Esophagus muscularis mucosa (tissue), 4 donors: ENCODE measurements around the gene AMELY.
"Not testable (repeated sequence)": the region's sequence is repeated elsewhere in the genome, so short reads cannot be mapped to it uniquely, and the experiment has no call there.

ENCODE experiments used
- EP300 ChIP-seq: sonication (generic); formaldehyde crosslinking; IDR thresholded peaks from one replicate; pipeline ENCODE4 v1.6.1; 2017; ENCODE audit warnings: antibody characterized with exemption
- POLR2A ChIP-seq: fragments of 450-650 bp; IDR thresholded peaks from one replicate; pipeline ENCODE4 v1.6.1; 2017; ENCODE audit warnings: antibody characterized with exemption, moderate library complexity, mild to moderate bottlenecking, low read depth
- TF ChIP-seq, protein P1 (sequence below), 3 experiments: fragments of 200-600 bp in 2 of 3; fragments of 450-650 bp in 1 of 3; sonication (generic) in 2 of 3; IDR thresholded peaks; one replicate each; pipeline ENCODE4 v1.5.1; 2017 to 2019; ENCODE audit warnings: antibody characterized with exemption in 3 of 3, mild to moderate bottlenecking in 2 of 3, moderate library complexity in 1 of 3

DNA sequence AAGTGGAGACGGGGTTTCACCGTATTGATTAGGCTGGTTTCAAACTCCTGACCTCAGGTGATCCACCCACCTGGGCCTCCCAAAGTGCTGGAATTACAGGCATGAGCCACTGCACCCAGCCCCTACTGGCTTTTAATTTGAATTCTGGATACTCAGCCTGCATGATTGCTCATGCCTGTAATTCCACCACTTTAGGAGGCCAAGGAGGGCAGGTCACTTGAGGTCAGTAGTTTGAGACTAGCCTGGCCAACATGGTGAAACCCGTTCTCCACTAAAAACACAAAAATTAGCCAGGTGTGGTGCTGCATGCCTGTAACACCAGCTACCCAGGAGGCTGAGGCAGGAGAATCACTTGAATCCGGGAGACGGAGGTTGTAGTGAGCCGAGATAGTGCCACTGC is 3.5 kb downstream of the AMELY start:
- TF ChIP-seq, protein P1, sequence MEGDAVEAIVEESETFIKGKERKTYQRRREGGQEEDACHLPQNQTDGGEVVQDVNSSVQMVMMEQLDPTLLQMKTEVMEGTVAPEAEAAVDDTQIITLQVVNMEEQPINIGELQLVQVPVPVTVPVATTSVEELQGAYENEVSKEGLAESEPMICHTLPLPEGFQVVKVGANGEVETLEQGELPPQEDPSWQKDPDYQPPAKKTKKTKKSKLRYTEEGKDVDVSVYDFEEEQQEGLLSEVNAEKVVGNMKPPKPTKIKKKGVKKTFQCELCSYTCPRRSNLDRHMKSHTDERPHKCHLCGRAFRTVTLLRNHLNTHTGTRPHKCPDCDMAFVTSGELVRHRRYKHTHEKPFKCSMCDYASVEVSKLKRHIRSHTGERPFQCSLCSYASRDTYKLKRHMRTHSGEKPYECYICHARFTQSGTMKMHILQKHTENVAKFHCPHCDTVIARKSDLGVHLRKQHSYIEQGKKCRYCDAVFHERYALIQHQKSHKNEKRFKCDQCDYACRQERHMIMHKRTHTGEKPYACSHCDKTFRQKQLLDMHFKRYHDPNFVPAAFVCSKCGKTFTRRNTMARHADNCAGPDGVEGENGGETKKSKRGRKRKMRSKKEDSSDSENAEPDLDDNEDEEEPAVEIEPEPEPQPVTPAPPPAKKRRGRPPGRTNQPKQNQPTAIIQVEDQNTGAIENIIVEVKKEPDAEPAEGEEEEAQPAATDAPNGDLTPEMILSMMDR (IDR thresholded peaks at IDR 0.05): not testable (repeated sequence)
- TF ChIP-seq POLR2A, EP300: not testable (repeated sequence)
